GM21529 (cell line): ENCODE results near the gene PEAK3.

Experiments used
- ATAC-seq: cut with Tn5 transposase; IDR thresholded peaks from one replicate; pipeline ENCODE4 v1.9.1; 2021; ENCODE audit not compliant: unreplicated experiment

Gene PEAK3

DNA sequence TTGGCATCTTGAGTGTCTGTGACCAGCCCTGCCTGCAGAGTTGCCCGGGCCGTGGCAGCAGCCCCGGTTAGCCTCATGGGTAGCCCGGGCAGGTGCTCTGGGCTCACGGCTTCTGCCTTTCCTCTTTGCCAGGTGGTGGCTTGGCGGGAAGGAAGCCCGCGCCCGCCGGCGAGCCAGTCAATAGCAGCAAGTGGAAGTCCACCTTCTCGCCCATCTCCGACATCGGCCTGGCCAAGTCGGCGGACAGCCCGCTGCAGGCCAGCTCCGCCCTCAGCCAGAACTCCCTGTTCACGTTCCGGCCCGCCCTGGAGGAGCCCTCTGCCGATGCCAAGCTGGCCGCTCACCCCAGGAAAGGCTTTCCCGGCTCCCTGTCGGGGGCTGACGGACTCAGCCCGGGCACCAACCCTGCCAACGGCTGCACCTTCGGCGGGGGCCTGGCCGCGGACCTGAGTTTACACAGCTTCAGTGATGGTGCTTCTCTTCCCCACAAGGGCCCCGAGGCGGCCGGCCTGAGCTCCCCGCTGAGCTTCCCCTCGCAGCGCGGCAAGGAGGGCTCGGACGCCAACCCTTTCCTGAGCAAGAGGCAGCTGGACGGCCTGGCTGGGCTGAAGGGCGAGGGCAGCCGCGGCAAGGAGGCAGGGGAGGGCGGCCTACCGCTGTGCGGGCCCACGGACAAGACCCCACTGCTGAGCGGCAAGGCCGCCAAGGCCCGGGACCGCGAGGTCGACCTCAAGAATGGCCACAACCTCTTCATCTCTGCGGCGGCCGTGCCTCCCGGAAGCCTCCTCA is 55.7 kb downstream of the PEAK3 start:
- ATAC-seq, result no peak

- no peak for ATAC-seq
Measured at GRCh38 chr19:2225415-2226050, 56.4 kb downstream of the PEAK3 start.

GRCh38 chr19:2224754-2225349 is 57.1 kb downstream of the PEAK3 start:
- ATAC-seq, result no peak
